Epithelial cell of proximal tubule (primary cell): ENCODE data around the gene WDR37. TPM values are rescaled to one million over a fixed set of nuclear protein-coding genes. Genes with fewer than 3 reads are reported as not detected.

Experiments used
- DNase-seq: peaks from one replicate; pipeline ENCODE4 v3.0.0-alpha.2; 2011; ENCODE audit warnings: low read depth
- H3K4me3 ChIP-seq: 2 replicates; pipeline ENCODE4 v1.5.1; 2011; ENCODE audit warnings: low read depth, mild to moderate bottlenecking, low read length
- CTCF ChIP-seq: conservative IDR thresholded peaks from 2 replicates; pipeline ENCODE4 v1.5.1; 2012; ENCODE audit warnings: low read depth, mild to moderate bottlenecking, low read length
- total RNA-seq: library from RNA; depleted of rRNA; stranded (reverse); fragments of >200 nt; gene quantifications from 2 replicates; pipeline ENCODE4 v1.2.3, GENCODE V29; 2015

Gene WDR37
- total RNA-seq, 1 donor from 2014 or later, result 10.6 TPM

GRCh38 chr10:1015688-1016087 lies 40.5 kb upstream of the WDR37 start:
- no peak for TF ChIP-seq CTCF
- no peak overlapping the region for H3K4me3 ChIP-seq
- no peak for DNase-seq

DNA sequence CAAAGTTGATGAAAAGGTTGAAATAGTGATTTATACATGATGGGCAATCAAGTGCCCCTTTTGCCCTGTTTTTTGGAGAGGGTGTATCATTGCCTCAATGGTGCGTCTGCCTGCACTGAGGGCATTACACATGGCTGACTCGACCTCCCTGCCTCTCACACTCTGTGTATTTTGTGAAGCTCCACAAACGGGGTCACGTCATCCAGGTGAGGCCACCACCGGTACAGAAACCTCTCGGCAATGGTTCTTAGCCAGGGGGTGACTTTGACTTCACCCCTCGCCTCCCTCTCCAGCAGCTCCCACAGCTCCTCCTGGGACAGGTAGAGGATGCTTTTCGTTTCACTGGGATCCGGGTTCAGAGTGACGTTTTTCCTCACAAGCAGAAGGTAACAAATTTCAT lies 36.8 kb upstream of the WDR37 start:
- TF ChIP-seq CTCF, result no peak
- no peak for DNase-seq
- H3K4me3 ChIP-seq, result no peak overlapping the region

DNA sequence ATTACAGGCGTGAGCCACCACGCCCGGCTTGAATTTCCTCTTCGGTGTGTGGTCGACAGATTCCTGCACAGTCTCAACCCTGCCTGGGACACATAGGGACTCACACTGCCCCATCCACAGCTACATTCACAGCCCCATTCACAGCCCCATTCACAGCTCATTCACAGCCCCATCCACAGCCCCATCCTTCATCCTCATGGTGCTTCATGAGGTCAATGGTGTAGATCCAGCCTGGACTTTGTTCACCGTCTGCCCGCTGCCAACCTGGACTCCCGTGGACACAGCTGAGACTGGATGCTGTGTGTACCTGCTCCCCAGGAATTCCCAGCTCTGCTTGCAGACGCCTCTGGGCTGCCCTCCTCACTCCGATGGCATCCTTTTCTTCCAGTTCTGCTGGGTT lies 35.7 kb upstream of the WDR37 start:
- H3K4me3 ChIP-seq, result no peak overlapping the region
- no peak for TF ChIP-seq CTCF
- DNase-seq, result no peak

DNA sequence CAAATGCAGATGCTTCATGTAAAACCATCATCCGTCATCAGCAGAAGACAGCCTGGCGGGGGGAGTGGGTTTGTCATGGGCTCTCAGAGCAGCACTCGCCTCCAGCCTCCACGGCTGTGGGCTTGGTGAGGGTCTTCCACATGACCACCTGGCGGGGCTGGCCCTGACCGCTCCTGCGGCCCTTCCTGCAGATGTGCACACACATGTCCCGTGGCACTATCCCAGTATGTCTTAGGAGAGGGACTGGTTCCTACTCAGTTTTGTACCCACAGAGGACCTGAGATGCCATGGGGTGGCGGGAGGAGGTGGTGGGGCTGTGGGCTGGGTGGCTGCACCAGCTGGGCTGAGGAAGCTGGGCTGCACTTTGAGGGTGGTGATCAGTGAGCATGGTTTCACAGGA lies 35.2 kb upstream of the WDR37 start:
- H3K4me3 ChIP-seq, result no peak overlapping the region

DNA sequence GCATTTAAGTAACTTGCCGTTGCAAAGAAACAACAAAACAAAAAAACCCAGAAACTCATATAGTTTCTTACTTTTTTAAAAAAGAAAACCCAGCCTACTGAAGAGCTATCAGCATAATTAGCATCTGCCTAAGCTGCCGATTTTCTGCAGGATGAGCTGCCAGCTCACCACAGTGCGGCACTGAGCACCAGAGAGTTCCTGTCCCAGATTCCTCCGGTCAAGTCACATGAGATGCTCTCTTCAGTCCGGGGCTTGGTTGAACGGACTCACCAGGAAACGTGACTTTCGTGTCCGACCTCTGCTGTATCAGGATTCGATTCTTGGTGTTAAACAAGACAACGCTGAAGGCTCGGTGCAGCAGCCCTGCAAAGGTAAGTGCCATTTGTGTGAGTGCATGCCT lies 33.8 kb upstream of the WDR37 start:
- no peak for TF ChIP-seq CTCF
- DNase-seq, result no peak
- no peak overlapping the region for H3K4me3 ChIP-seq

More for the DNA sequence above, 35.2 kb upstream of the WDR37 start:
- TF ChIP-seq CTCF, result no peak
- no peak for DNase-seq

GRCh38 chr10:1024103-1024502 lies 32.1 kb upstream of the WDR37 start:
- no peak overlapping the region for H3K4me3 ChIP-seq
- TF ChIP-seq CTCF, result no peak
- DNase-seq, result no peak

DNA sequence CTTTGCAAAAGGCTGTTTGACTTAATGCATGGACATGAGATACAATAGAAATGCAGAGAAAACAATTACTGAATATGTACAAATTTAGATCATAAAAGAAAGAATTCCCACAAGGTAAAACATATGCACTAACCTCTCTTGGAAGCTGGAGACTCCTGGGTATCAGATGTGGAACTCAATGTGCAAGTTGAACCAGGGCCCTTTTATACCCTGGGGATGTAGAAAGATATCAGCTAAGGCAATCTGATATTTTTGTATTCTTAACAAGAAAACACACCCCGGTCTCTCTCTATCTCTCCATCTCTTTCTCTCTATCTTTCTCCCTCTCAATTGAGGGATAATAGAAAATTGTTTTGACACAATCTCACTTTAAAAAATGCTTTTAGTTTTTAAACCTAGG lies 30.5 kb upstream of the WDR37 start, which contains the start of gene IDI2:
Gene IDI2 (minus strand): TSS at position 177 of the 400 bp plus-strand sequence. CDS start 1,136 bp downstream, outside the sequence.
- no peak within 1 kb of the TSS for H3K4me3 ChIP-seq
- no peak for TF ChIP-seq CTCF
- DNase-seq, result no peak
